Kidney (tissue), 14 donors: ENCODE results near the gene ZNF74. TPM values are rescaled to one million over a fixed set of nuclear protein-coding genes. Genes with fewer than 3 reads are reported as not detected.
"Not testable (repeated sequence)": the region's sequence is repeated elsewhere in the genome, so short reads cannot be mapped to it uniquely, and the experiment has no call there.

Source experiments
- DNase-seq, 5 donors: peaks; one replicate each; pipeline ENCODE4 v3.0.0-alpha.2; 2013 to 2020
- FAIRE-seq: peaks from 2 replicates; lab custom pipeline; 2012; peaks lifted over from hg19 to GRCh38; lab: Jason Lieb, UNC
- H3K27ac ChIP-seq, 2 donors: one replicate each; pipeline ENCODE4 v1.7.0; 2013; ENCODE audit warnings: low read depth in 2 of 2, low read length in 2 of 2, inconsistent platforms in 1 of 2
- H3K27me3 ChIP-seq: one replicate; pipeline ENCODE4 v1.7.1; 2013; ENCODE audit warnings: low read length, inconsistent platforms; ENCODE audit not compliant: control insufficient read depth, insufficient read depth
- H3K36me3 ChIP-seq, 3 donors: one replicate each; pipeline versions ENCODE4 v1.7.0 to v1.7.1; 2013; ENCODE audit warnings: low read length in 3 of 3, control low read depth in 1 of 3, inconsistent platforms in 1 of 3; ENCODE audit not compliant: insufficient read depth in 3 of 3, control insufficient read depth in 2 of 3
- H3K4me1 ChIP-seq, 3 donors: one replicate each; pipeline versions ENCODE4 v1.7.0 to v1.7.1; 2013; ENCODE audit warnings: low read length in 3 of 3, inconsistent platforms in 1 of 3, low read depth in 1 of 3; ENCODE audit not compliant: control insufficient read depth in 2 of 3, insufficient read depth in 2 of 3
- H3K4me3 ChIP-seq, 3 donors: one replicate each; pipeline versions ENCODE4 v1.7.0 to v1.8.1; 2013; ENCODE audit warnings: low read length in 3 of 3, control low read depth in 1 of 3, inconsistent platforms in 1 of 3
- H3K9ac ChIP-seq, 3 donors: one replicate each; pipeline versions ENCODE4 v1.7.0 to v1.7.1; 2013; ENCODE audit warnings: low read length in 3 of 3, control low read depth in 1 of 3, inconsistent platforms in 1 of 3
- H3K9me3 ChIP-seq, 3 donors: one replicate each; pipeline versions ENCODE4 v1.7.0 to v1.7.1; 2013; ENCODE audit warnings: low read length in 3 of 3, control low read depth in 1 of 3, inconsistent platforms in 1 of 3; ENCODE audit not compliant: control insufficient read depth in 2 of 3, insufficient read depth in 1 of 3
- CTCF ChIP-seq: IDR thresholded peaks from 3 replicates; pipeline ENCODE4 v1.5.1; 2012; ENCODE audit warnings: mild to moderate bottlenecking, moderate library complexity, borderline replicate concordance; ENCODE audit not compliant: insufficient read depth; ENCODE audit errors: extremely low read depth
- intact Hi-C: fragments of 100-400 bp; cut with DNase I; formaldehyde crosslinking; loops from one replicate; pipeline ENCODE4 v1.11.1; 2022
- polyA plus RNA-seq: library from polyadenylated mRNA; stranded (reverse); fragments of 350-450 nt; fragmentation: Illumina TruSeq; extraction: RNeasy Lipid Tissue Mini Kit (QIAGEN cat#74804); gene quantifications from one replicate; pipeline ENCODE4 v1.2.3, GENCODE V29; 2014; ENCODE audit warnings: low read depth, low replicate concordance; ENCODE audit not compliant: insufficient read depth
- total RNA-seq: library from RNA; stranded (reverse); fragmentation: NEBNext Ultra II Directional; extraction: Animal tissue kit (Norgen Biotek cat#: 25700); gene quantifications from one replicate; pipeline ENCODE4 v1.2.1, GENCODE V29; 2021
- donor health status: control.
- donor health status: control.
- donor health status: control.
- donor health status: control.
- donor health status: control.
- donor health status: DM: yes; HTN: yes; CAD: no.
- donor health status: Normal renal cell carcinoma (clear cell type).

Gene ZNF74
- total and polyA plus RNA-seq, 2 donors from 2014 or later: 3.7 to 6.5 TPM

GRCh38 chr22:20448630-20449029 is 54.7 kb downstream of the ZNF74 start:
- TF ChIP-seq CTCF: no peak
- FAIRE-seq: no peak

GRCh38 chr22:20449819-20450550 is 56.0 kb downstream of the ZNF74 start:
- intact Hi-C loops: no loop called here
- H3K36me3 ChIP-seq: peaks cover 0 to 15% (median 6%) of the 10 kb centered on the region in 3 donors

More at GRCh38 chr22:20448630-20449029, 54.7 kb downstream of the ZNF74 start:
- Histone ChIP-seq H3K9ac (no peak overlapping the region), H3K27ac (no peak overlapping the region), H3K4me3 (no peak overlapping the region), H3K9me3 (no peaks in the 10 kb centered on the region), H3K27me3 (no peaks in the 10 kb centered on the region), H3K4me1 (no peaks in the 10 kb centered on the region), H3K36me3 (peaks cover 0 to 18% (median 8%) of the 10 kb centered on the region in 3 donors)
- intact Hi-C loops: no loop called here
- DNase-seq: peak in 1 of 5 donors; percentile 11

GRCh38 chr22:20450551-20450906 is 56.6 kb downstream of the ZNF74 start:
- FAIRE-seq: no peak
- peaks cover 0 to 15% (median 6%) of the 10 kb centered on the region in 3 donors for H3K36me3 ChIP-seq
- no peak for DNase-seq
- H3K27ac ChIP-seq: no peak overlapping the region
- no peaks in the 10 kb centered on the region for H3K27me3 ChIP-seq
- no peak overlapping the region for H3K4me3 ChIP-seq
- no peaks in the 10 kb centered on the region for H3K9me3 ChIP-seq
- intact Hi-C loops: no loop called here
- no peaks in the 10 kb centered on the region for H3K4me1 ChIP-seq
- TF ChIP-seq CTCF: no peak
- H3K9ac ChIP-seq: no peak overlapping the region

More at GRCh38 chr22:20449819-20450550, 56.0 kb downstream of the ZNF74 start:
- TF ChIP-seq CTCF: no peak
- Histone ChIP-seq H3K9ac (no peak overlapping the region), H3K27me3 (no peaks in the 10 kb centered on the region), H3K27ac (no peak overlapping the region), H3K4me1 (no peaks in the 10 kb centered on the region), H3K9me3 (no peaks in the 10 kb centered on the region), H3K4me3 (no peak overlapping the region)
- no peak for FAIRE-seq
- DNase-seq: peak in 1 of 5 donors; percentile 56

- H3K4me3 ChIP-seq, H3K27me3 ChIP-seq, H3K9me3 ChIP-seq, H3K9ac ChIP-seq, H3K4me1 ChIP-seq, intact Hi-C loops, H3K36me3 ChIP-seq, H3K27ac ChIP-seq, FAIRE-seq: not testable (repeated sequence)
- peak in 1 of 5 donors; percentile 26 for DNase-seq
Measured at GRCh38 chr22:20451129-20451778, 57.3 kb downstream of the ZNF74 start.
